ENCODE measurements around the gene CRYBA1.
"Not testable (repeated sequence)": the region's sequence is repeated elsewhere in the genome, so short reads cannot be mapped to it uniquely, and the experiment has no call there.

Gene CRYBA1, protein sequence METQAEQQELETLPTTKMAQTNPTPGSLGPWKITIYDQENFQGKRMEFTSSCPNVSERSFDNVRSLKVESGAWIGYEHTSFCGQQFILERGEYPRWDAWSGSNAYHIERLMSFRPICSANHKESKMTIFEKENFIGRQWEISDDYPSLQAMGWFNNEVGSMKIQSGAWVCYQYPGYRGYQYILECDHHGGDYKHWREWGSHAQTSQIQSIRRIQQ

DNA sequence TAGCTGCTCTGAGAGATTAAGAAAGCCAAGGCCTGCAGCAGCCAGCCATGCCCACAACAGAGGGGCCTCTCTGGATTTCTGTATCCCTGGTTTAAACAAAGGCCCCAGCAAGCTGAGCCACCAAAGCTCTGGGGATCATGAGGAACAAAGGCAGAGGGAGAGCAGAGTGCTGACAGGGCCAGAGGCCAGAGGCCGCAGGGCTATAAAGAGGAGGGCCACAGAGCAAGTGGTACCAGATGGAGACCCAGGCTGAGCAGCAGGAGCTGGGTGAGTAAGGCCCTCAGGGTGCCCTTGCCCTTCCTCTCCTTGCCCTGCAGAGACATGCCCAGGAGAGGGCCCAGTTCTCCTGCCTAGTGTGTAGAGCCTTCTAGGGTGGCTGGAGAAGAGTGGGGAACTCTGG is at the start of gene CRYBA1:
Gene CRYBA1, plus strand, starts transcription at position 232 of the 400 bp plus-strand sequence. Its CDS starts 5 bp downstream, at position 237.
- DNase-seq: no peak
- in situ Hi-C loops (cut with HindIII; ENCODE audit: low pct_ligation_motif_present, low pct_unique_long_range_greater_than_20kb, low sequenced_read_pairs): no loop called here

- in situ Hi-C loops (cut with HindIII; ENCODE audit: low pct_ligation_motif_present, low pct_unique_long_range_greater_than_20kb, low sequenced_read_pairs): no loop called here
- DNase-seq: no peak
Observed at GRCh38 chr17:29197516-29198272, 49.0 kb upstream of the CRYBA1 start.

DNA sequence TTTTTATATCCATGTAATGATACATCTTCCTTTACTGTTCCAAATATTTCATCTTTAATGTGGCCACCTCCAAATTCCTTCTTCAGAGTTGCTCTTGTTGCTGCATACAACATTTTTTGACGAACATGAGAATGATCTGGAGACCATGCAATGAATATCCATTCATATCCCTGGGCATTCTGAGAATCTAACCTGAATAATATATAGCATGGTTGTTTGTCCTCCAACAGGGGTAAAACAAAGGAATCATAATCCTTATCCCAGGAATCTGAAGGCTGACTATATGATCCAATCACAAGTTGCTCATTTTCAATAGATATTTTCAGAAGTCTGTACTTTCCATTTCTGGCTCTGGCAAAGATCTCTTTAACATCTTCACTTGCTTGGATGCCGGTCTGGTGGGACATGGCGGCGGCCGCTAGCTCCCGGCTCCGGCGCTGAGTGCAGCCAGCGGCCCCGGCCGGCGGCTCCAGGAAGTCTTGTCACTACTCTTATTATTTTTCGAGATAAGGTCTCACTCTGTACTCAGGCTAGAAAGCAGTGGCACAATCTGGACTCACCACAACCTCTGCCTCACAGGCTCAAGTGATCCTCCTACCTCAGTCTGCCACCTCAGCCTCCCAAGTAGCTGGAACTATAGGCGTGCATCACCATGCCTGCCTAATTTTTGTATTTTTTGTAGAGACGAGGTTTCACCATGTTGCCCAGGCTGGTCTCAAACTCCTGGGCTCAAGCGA is 42.4 kb upstream of the CRYBA1 start:
- DNase-seq; in situ Hi-C loops (cut with HindIII; ENCODE audit: low pct_ligation_motif_present, low pct_unique_long_range_greater_than_20kb, low sequenced_read_pairs): not testable (repeated sequence)

DNA sequence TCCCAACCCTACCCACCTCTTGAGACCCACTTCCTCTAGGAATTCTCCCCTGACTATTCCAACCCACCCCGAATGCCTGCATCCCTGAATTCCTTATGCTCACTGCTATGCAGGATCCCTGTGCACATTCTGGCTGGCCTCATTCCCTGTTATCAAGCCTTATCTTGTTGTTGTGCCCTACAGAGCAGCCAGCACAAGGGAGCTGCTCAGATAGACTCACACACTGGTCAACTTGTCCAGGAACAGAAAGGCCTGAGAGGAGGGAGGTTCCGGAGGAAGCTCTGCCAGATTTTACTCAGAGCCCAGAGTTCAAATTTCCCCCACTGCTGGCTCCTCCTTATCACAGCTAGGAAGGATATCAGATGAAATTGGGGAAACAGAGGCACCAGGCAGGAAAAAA is 41.6 kb upstream of the CRYBA1 start:
- in situ Hi-C loops (cut with HindIII; ENCODE audit: low pct_ligation_motif_present, low pct_unique_long_range_greater_than_20kb, low sequenced_read_pairs): no loop called here
- DNase-seq: no peak

- in situ Hi-C loops (cut with HindIII; ENCODE audit: low pct_ligation_motif_present, low pct_unique_long_range_greater_than_20kb, low sequenced_read_pairs): no loop called here
- no peak for DNase-seq
Observed at GRCh38 chr17:29207975-29208374, 38.7 kb upstream of the CRYBA1 start.

- in situ Hi-C loops (cut with HindIII; ENCODE audit: low pct_ligation_motif_present, low pct_unique_long_range_greater_than_20kb, low sequenced_read_pairs): no loop called here
- no peak for DNase-seq
Observed at GRCh38 chr17:29209073-29209472, 37.6 kb upstream of the CRYBA1 start.

GRCh38 chr17:29210879-29211278 is 35.8 kb upstream of the CRYBA1 start:
- no peak for DNase-seq
- in situ Hi-C loops (cut with HindIII; ENCODE audit: low pct_ligation_motif_present, low pct_unique_long_range_greater_than_20kb, low sequenced_read_pairs): no loop called here

DNA sequence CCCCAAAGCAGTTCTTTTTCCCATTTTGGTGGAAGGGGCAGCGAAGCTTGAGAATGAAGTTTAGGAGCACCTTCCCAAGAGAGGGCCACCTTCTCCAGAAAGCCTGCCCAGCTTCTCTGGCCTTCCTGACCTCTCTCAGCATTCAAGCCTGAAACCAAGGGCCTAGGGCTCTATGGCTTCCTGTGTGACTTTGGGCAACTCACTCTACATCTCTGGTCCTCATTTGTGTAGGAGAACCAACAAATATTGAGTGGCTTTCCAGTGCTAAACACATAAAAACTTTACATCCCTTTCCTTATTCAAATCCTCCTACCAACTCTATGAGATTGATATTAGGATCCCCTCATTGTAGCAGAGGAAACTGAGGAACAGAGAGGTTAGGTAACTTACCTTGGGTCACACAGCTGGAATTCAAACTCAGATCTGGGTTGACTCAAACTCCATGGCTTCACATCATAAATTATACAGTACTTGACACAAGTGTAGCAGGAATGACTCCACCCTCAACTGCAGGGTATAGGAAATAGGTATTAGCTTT is 34.5 kb upstream of the CRYBA1 start:
- in situ Hi-C loops (cut with HindIII; ENCODE audit: low pct_ligation_motif_present, low pct_unique_long_range_greater_than_20kb, low sequenced_read_pairs): no loop called here
- DNase-seq: no peak

GRCh38 chr17:29212681-29213121 is 34.0 kb upstream of the CRYBA1 start:
- no peak for DNase-seq
- in situ Hi-C loops (cut with HindIII; ENCODE audit: low pct_ligation_motif_present, low pct_unique_long_range_greater_than_20kb, low sequenced_read_pairs): no loop called here

DNA sequence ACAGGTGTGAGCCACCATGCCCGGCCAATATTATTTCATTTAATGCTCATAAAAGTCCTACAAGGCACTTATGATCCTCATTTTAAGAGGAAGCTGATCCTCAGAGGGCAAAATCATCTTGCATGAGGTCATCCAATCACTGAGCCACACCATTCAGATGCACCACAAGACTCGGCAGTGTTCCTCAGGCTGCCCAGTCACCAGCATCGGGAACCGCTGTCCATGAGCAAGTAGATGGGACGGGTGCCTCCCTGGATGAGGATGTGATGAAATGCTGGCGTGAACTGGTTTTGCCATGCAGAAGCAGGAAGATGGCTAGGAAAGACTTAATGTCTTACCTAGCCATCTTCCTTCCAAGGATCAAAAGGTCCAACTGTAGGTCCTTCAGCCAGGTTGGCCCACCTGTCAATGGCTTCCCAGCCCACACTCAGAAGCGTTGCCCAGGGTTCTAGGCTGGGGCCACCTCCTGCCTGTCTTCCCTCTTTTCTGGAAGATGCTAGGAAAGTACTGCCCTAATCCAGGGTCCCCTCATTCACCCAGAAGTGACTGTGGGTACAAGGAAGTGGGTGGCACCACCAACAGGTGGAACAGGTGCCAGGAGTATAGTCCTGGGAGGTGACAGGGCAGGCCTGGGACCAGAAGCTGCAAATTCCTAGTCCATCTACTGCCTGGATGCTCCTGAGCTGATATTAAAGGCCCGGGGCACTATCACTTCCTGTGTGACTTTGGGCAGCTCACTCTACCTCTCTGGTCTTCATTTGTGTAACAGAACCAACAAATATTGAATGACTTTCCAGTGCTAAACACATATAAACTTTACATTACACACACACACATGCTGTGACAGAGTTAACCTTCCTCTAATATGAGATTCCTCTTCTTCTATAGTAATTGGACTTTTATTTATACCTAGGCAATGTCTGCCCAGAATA is 32.2 kb upstream of the CRYBA1 start:
- in situ Hi-C loops (cut with HindIII; ENCODE audit: low pct_ligation_motif_present, low pct_unique_long_range_greater_than_20kb, low sequenced_read_pairs): no loop called here

GRCh38 chr17:29215174-29215573 is 31.5 kb upstream of the CRYBA1 start:
- no peak for DNase-seq
- in situ Hi-C loops (cut with HindIII; ENCODE audit: low pct_ligation_motif_present, low pct_unique_long_range_greater_than_20kb, low sequenced_read_pairs): no loop called here

More for the DNA sequence above, 32.2 kb upstream of the CRYBA1 start:
- DNase-seq: no peak

DNA sequence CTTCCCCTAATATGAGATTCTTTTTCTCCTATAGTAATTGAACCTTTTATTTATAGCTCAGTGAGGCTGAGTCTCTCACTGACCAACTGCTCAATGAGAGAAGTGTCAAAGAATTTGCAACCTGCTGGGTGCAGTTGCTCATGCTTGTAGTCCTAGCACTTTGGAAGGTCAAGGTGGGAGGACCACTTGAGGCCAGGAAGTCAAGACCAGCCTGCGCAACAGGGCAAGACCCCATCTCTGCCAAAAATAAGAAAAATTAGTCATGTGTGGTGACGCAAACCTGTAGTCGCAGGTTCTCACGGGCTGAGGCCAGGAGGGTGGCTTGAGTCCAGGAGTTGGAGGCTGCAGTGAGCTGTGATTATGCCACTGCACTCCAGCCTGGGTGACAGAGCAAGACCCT is 30.9 kb upstream of the CRYBA1 start:
- in situ Hi-C loops (cut with HindIII; ENCODE audit: low pct_ligation_motif_present, low pct_unique_long_range_greater_than_20kb, low sequenced_read_pairs): no loop called here

GRCh38 chr17:29216181-29216580 is 30.5 kb upstream of the CRYBA1 start:
- no peak for DNase-seq
- in situ Hi-C loops (cut with HindIII; ENCODE audit: low pct_ligation_motif_present, low pct_unique_long_range_greater_than_20kb, low sequenced_read_pairs): no loop called here

More for the DNA sequence above, 30.9 kb upstream of the CRYBA1 start:
- DNase-seq: no peak

DNA sequence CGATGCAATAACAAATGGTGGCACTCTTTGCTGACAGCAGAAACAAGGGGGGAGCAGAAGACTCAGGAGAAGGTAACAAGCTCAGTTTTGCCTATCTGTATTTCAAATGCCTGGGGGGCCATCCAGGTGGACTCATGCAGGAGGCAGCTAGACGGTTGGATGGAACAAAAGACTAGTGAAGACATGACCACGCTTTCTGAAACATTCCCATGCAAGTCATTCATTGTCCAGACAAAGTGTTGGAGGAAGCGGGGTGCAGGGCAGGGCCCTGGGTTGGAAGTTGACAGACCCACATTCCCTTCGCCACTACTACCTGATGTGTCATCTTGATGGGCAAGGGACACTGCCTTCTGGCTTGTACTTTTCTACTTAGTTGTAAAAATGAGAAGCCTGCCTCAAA is 29.8 kb upstream of the CRYBA1 start:
- DNase-seq: no peak
- in situ Hi-C loops (cut with HindIII; ENCODE audit: low pct_ligation_motif_present, low pct_unique_long_range_greater_than_20kb, low sequenced_read_pairs): no loop called here

DNA sequence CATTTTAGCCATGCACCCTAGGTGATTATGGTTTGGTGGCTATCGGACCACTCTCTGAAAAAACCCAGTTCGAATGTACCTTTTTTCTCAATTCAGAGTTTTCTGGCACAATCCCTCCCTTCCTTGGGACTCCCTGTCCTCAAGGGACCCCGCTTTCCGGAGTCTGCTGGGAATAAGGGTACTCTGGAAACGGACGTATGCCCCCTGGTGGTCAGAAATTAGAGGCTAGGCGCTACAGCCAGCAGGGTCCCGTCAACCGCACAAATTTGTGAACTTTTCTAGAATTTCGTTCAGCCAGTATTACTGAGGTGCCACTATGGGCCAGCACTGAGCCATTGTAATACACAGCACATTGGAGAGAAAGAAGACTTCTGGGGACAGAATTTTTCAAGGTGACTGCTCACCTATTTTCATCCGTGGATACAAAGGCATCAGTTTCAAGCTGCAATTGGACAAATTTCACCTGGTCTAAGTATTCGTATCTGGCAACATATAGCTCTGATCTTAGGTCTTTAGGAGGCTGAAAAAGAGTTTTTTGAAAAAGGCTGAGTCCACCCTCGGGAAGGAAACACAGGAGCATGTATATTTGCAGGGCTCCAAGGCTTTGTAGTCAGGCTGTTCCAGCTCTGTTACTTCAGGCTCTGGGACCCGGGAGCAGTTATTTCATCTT is 27.1 kb upstream of the CRYBA1 start:
- in situ Hi-C loops (cut with HindIII; ENCODE audit: low pct_ligation_motif_present, low pct_unique_long_range_greater_than_20kb, low sequenced_read_pairs): no loop called here
- DNase-seq: peak; percentile 85

DNA sequence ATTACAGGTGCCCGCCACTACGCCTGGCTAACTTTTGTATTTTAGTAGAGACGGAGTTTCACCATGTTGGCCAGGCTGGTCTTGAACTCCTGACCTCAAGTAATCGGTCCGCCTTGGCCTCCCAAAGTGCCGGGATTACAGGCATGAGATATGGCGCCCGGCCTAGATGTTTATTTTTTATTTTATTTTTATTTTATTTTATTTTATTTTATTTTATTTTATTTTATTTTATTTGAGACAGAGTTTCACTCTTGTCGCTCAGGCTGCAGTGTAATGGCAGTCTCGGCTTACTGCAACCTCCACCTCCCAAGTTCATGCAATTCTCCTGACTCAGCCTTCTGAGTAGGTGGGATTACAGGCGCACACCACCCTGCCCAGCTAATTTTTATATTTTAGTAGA is 25.3 kb upstream of the CRYBA1 start:
- in situ Hi-C loops (cut with HindIII; ENCODE audit: low pct_ligation_motif_present, low pct_unique_long_range_greater_than_20kb, low sequenced_read_pairs); DNase-seq: not testable (repeated sequence)

DNA sequence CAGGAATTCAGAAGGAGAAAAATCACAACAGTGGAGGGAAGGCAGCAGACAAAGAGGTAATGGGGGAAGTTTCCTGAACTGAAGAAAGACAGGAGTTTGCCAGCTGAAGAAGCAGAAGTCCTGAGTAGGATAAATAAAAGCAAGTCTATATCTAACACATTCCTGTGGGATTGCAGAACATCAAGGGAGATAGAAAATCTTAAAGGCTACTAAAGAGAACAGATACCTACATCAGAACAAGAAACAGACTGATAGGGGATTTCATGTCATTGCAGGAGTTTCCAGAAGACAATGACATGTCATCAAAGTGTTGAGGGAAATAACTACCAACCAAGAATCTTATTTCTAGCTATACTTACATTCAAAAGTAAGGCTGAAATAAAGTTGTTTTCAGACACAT is 21.3 kb upstream of the CRYBA1 start:
- in situ Hi-C loops (cut with HindIII; ENCODE audit: low pct_ligation_motif_present, low pct_unique_long_range_greater_than_20kb, low sequenced_read_pairs): no loop called here
- no peak for DNase-seq

- DNase-seq: no peak
- in situ Hi-C loops (cut with HindIII; ENCODE audit: low pct_ligation_motif_present, low pct_unique_long_range_greater_than_20kb, low sequenced_read_pairs): no loop called here
Observed at GRCh38 chr17:29233301-29233700, 13.4 kb upstream of the CRYBA1 start.

Measured in ACHN (cell line).